NCI-H345 treated with DMSO at 0.1 percent for 48 hours (cell line): ENCODE results near the gene TUBGCP3.
"Not testable (repeated sequence)": the region's sequence is repeated elsewhere in the genome, so short reads cannot be mapped to it uniquely, and the experiment has no call there.

Source experiments
- DNase-seq: peaks from one replicate; lab custom pipeline; 2025; ENCODE audit not compliant: unreplicated experiment; lab: John Stamatoyannopoulos, UW

The TUBGCP3 gene

GRCh38 chr13:112587764-112588489 lies at the start of gene TUBGCP3:
TSS of gene TUBGCP3 (minus strand) at chr13:112588153. CDS start at chr13:112587980, 173 bp downstream.
- DNase-seq: peak; percentile 58

- no peak for DNase-seq
These were observed 49.3 kb upstream of the TUBGCP3 start for GRCh38 chr13:112637017-112637801.

- no peak for DNase-seq
These were observed 48.5 kb upstream of the TUBGCP3 start for GRCh38 chr13:112636401-112636975.

- DNase-seq: no peak
These were observed 47.4 kb upstream of the TUBGCP3 start for GRCh38 chr13:112635323-112635722.

- no peak for DNase-seq
These were observed 46.1 kb upstream of the TUBGCP3 start for GRCh38 chr13:112634102-112634501.

GRCh38 chr13:112630226-112630625 lies 42.3 kb upstream of the TUBGCP3 start:
- DNase-seq: not testable (repeated sequence)

GRCh38 chr13:112629161-112629560 lies 41.2 kb upstream of the TUBGCP3 start:
- no peak for DNase-seq

- DNase-seq: not testable (repeated sequence)
These were observed 39.7 kb upstream of the TUBGCP3 start for GRCh38 chr13:112627613-112628012.

GRCh38 chr13:112627161-112627560 lies 39.2 kb upstream of the TUBGCP3 start:
- no peak for DNase-seq

GRCh38 chr13:112626761-112627160 lies 38.8 kb upstream of the TUBGCP3 start:
- no peak for DNase-seq

GRCh38 chr13:112626124-112626523 lies 38.2 kb upstream of the TUBGCP3 start:
- DNase-seq: no peak

- DNase-seq: no peak
These were observed 37.7 kb upstream of the TUBGCP3 start for GRCh38 chr13:112625698-112626097.

GRCh38 chr13:112624602-112625430 lies 36.9 kb upstream of the TUBGCP3 start:
- no peak for DNase-seq

- DNase-seq: no peak
These were observed 36.1 kb upstream of the TUBGCP3 start for GRCh38 chr13:112624040-112624439.

- no peak for DNase-seq
These were observed 35.2 kb upstream of the TUBGCP3 start for GRCh38 chr13:112623051-112623711.

GRCh38 chr13:112622375-112622774 lies 34.4 kb upstream of the TUBGCP3 start:
- no peak for DNase-seq

- peak; percentile 91 for DNase-seq
These were observed 32.0 kb upstream of the TUBGCP3 start for GRCh38 chr13:112619730-112620631.

- DNase-seq: no peak
These were observed 30.5 kb upstream of the TUBGCP3 start for GRCh38 chr13:112618501-112618900.

- DNase-seq: no peak
These were observed 29.9 kb upstream of the TUBGCP3 start for GRCh38 chr13:112617754-112618375.
